ENCODE results near the gene VAV1. TPM values are rescaled to one million over a fixed set of nuclear protein-coding genes. Genes with fewer than 3 reads are reported as not detected.

VAV1 gene
- total and polyA plus RNA-seq, 2 of the 8 experiments (the other 6 are each of a cell fraction or from before 2014, with no cell fraction given): 0.21 to 0.22 TPM

DNA sequence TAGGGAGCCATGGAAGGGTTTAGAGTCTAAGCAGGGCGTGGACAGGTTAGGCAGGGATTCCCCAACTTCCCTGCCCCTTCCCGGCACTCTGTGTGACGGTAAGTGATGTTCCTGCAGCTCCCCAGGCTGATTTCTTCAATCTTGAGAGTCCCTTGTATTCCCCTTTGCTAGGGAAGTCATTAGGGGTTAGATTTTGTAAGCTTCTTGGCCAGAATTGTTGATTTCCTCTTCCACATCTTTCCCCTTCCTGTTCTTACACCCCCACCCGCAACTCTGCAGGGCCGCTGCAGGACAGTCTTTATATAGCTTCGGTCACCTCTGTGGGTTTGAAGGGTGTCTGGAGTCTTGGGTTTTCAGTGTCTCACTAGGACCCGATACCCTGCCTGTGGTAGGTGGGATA is 104.2 kb downstream of the VAV1 start:
- Histone ChIP-seq H3K23ac (ENCODE audit: insufficient read length) (no peak overlapping the region), H2BK12ac (ENCODE audit: low read depth, low read length) (no peak overlapping the region), H3K36me3 (ENCODE audit: control insufficient read depth in 2 of 4, insufficient read depth in 4 of 4, low read length in 3 of 4) (no peaks in the 10 kb centered on the region), H2BK15ac (ENCODE audit: low read length) (no peak overlapping the region), H2AFZ (ENCODE audit: low read length) (no peak overlapping the region), H2AK5ac (ENCODE audit: low read depth, low read length) (no peak overlapping the region), H3K79me2 (ENCODE audit: control insufficient read depth in 1 of 2, insufficient read depth in 2 of 2, low read length in 2 of 2) (no peaks in the 10 kb centered on the region), H3K27ac (ENCODE audit: low read depth, low read length) (no peak overlapping the region), H3K4me3 (ENCODE audit: extremely low read depth in 1 of 4, insufficient read depth in 2 of 4, low read depth in 3 of 4, low read length in 4 of 4) (no peak overlapping the region), H2BK20ac (ENCODE audit: low read length) (no peak overlapping the region), H3K14ac (ENCODE audit: insufficient read length) (no peak overlapping the region), H3K56ac (replicated peaks; ENCODE audit: insufficient read length, low read depth, low read length) (no peak overlapping the region), H3K4me1 (replicated peaks in 1 of 4; ENCODE audit: control insufficient read depth in 3 of 4, insufficient read depth in 4 of 4, low read length in 3 of 4) (no peaks in the 10 kb centered on the region), H3K27me3 (replicated peaks in 1 of 4; ENCODE audit: control insufficient read depth in 3 of 4, extremely low read depth in 1 of 4, insufficient read depth in 3 of 4, low read length in 3 of 4) (no peaks in the 10 kb centered on the region), H3K79me1 (ENCODE audit: low read depth, low read length) (no peaks in the 10 kb centered on the region), H2BK120ac (replicated peaks; ENCODE audit: low read depth, low read length) (no peak overlapping the region), H3K18ac (ENCODE audit: extremely low read depth, low read length) (no peak overlapping the region), H4K20me1 (replicated peaks in 1 of 2; ENCODE audit: control insufficient read depth in 1 of 2, insufficient read depth in 2 of 2, low read length in 2 of 2) (no peaks in the 10 kb centered on the region), H3K9ac (replicated peaks in 1 of 4; ENCODE audit: extremely low read depth in 1 of 4, low read depth in 3 of 4, low read length in 3 of 4) (no peak overlapping the region; a peak in 1 of 7 replicates), H3K23me2 (ENCODE audit: low read depth, low read length) (no peaks in the 10 kb centered on the region), H4K91ac (replicated peaks; ENCODE audit: insufficient read length, low read length) (no peak overlapping the region), H4K8ac (ENCODE audit: extremely low read depth, insufficient read depth, low read length) (no peak overlapping the region), H4K5ac (ENCODE audit: insufficient read length, low read depth, low read length) (no peak overlapping the region), H3K4me2 (ENCODE audit: insufficient read depth in 1 of 2, low read depth in 2 of 2, low read length in 2 of 2) (no peak overlapping the region), H3K9me3 (ENCODE audit: insufficient read depth in 2 of 2, low read depth in 1 of 2, low read length in 1 of 2) (peaks cover 44 to 78% of the 10 kb centered on the region in 2 experiments), H3K4ac (replicated peaks; ENCODE audit: insufficient read length, low read depth, low read length) (no peak overlapping the region), H2BK5ac (ENCODE audit: low read depth, low read length) (no peak overlapping the region)
- POLR2A ChIA-PET (ENCODE audit: partially characterized antibody): no interaction called here
- CTCF ChIA-PET (ENCODE audit: partially characterized antibody): no interaction called here
- DNase-seq (ENCODE audit: low read depth in 1 of 2, low spot score in 2 of 2) (no peak), FAIRE-seq (no peak)
- 73% methylated on average over 7 of the region's 7 CpGs; no CpG with 5 or more reads in 1 of the 2 experiments for WGBS, 2 experiments (ENCODE audit: extremely low coverage in 1 of 2, insufficient coverage in 1 of 2, insufficient read length in 1 of 2, insufficient replicate concordance in 2 of 2, low coverage in 1 of 2, low lambda C conversion rate in 2 of 2, missing lambda C conversion rate in 1 of 2)
- TF ChIP-seq RXRA (IDR thresholded peaks at IDR 0.05; ENCODE audit: insufficient read depth, low read depth, low read length) (no peak), TAF7 (optimal IDR thresholded peaks at IDR 0.05; ENCODE audit: borderline replicate concordance, low read depth, low read length) (no peak), EZH2 (IDR thresholded peaks at IDR 0.05; ENCODE audit: low read depth, low read length, severe bottlenecking) (no peak), EP300 (IDR thresholded peaks at IDR 0.05; ENCODE audit: borderline replicate concordance in 1 of 2, low read depth in 2 of 2, low read length in 2 of 2) (no peak), CTBP2 (IDR thresholded peaks at IDR 0.05; ENCODE audit: borderline replicate concordance, insufficient read depth, insufficient read length, low read length) (no peak), PHF8 (conservative IDR thresholded peaks at IDR 0.05; ENCODE audit: low read depth, low read length) (no peak), CTCF (IDR thresholded peaks at IDR 0.05; ENCODE audit: control extremely low read depth in 1 of 3, insufficient read depth in 1 of 3, low read depth in 1 of 3, low read length in 3 of 3) (no peak), KDM5A (IDR thresholded peaks at IDR 0.05; ENCODE audit: low read length) (no peak), BRCA1 (IDR thresholded peaks at IDR 0.05; ENCODE audit: low read depth, low read length) (no peak), TCF12 (IDR thresholded peaks at IDR 0.05; ENCODE audit: low read depth, low read length) (no peak), NANOG (IDR thresholded peaks at IDR 0.05; ENCODE audit: insufficient read depth, low read depth, low read length, poor library complexity, severe bottlenecking) (no peak)

Data from H1 (cell line).